ENCODE data around the gene F12.
A peak's percentile ranks its signal among the peaks of the same experiment; 100 is the strongest.
"Not testable (repeated sequence)": the region's sequence is repeated elsewhere in the genome, so short reads cannot be mapped to it uniquely, and the experiment has no call there.

Gene F12

GRCh38 chr5:177390363-177391300 is 18.7 kb downstream of the F12 start:
- peak; percentile 59 to 74 for DNase-seq (ENCODE audit: extremely low read depth in 1 of 2, low read depth in 1 of 2)

- DNase-seq (ENCODE audit: extremely low read depth in 1 of 2, low read depth in 1 of 2): peak in 1 of 2 donors; percentile 53
Observed at GRCh38 chr5:177389241-177390169, 19.9 kb downstream of the F12 start.

- DNase-seq (ENCODE audit: extremely low read depth in 1 of 2, low read depth in 1 of 2): no peak
Observed at GRCh38 chr5:177388521-177389052, 20.8 kb downstream of the F12 start.

GRCh38 chr5:177387405-177387804 is 22.0 kb downstream of the F12 start:
- no peak for DNase-seq (ENCODE audit: extremely low read depth in 1 of 2, low read depth in 1 of 2)

GRCh38 chr5:177386542-177386941 is 22.8 kb downstream of the F12 start:
- no peak for DNase-seq (ENCODE audit: extremely low read depth in 1 of 2, low read depth in 1 of 2)

- DNase-seq (ENCODE audit: extremely low read depth in 1 of 2, low read depth in 1 of 2): no peak
Observed at GRCh38 chr5:177385720-177386119, 23.6 kb downstream of the F12 start.

GRCh38 chr5:177384134-177384533 is 25.2 kb downstream of the F12 start, which contains the start of gene SLC34A1:
Gene SLC34A1 (plus strand): TSS chr5:177384434. CDS start chr5:177385742, 1,308 bp downstream.
- DNase-seq (ENCODE audit: extremely low read depth in 1 of 2, low read depth in 1 of 2): no peak

- no peak for DNase-seq (ENCODE audit: extremely low read depth in 1 of 2, low read depth in 1 of 2)
Observed at GRCh38 chr5:177383181-177383580, 26.2 kb downstream of the F12 start.

GRCh38 chr5:177382423-177383029 is 26.8 kb downstream of the F12 start:
- DNase-seq (ENCODE audit: extremely low read depth in 1 of 2, low read depth in 1 of 2): no peak

GRCh38 chr5:177380805-177381126 is 28.6 kb downstream of the F12 start:
- no peak for DNase-seq (ENCODE audit: extremely low read depth in 1 of 2, low read depth in 1 of 2)

- DNase-seq (ENCODE audit: extremely low read depth in 1 of 2, low read depth in 1 of 2): no peak
Observed at GRCh38 chr5:177378884-177379883, 30.2 kb downstream of the F12 start.

GRCh38 chr5:177377851-177378776 is 31.2 kb downstream of the F12 start:
- DNase-seq (ENCODE audit: extremely low read depth in 1 of 2, low read depth in 1 of 2): no peak

GRCh38 chr5:177376107-177376506 is 33.3 kb downstream of the F12 start:
- no peak for DNase-seq (ENCODE audit: extremely low read depth in 1 of 2, low read depth in 1 of 2)

- not testable (repeated sequence) for DNase-seq (ENCODE audit: extremely low read depth in 1 of 2, low read depth in 1 of 2)
Observed at GRCh38 chr5:177375516-177375915, 33.8 kb downstream of the F12 start.

GRCh38 chr5:177374211-177374610 is 35.2 kb downstream of the F12 start:
- DNase-seq (ENCODE audit: extremely low read depth in 1 of 2, low read depth in 1 of 2): no peak

- no peak for DNase-seq (ENCODE audit: extremely low read depth in 1 of 2, low read depth in 1 of 2)
Observed at GRCh38 chr5:177373806-177374205, 35.6 kb downstream of the F12 start.

- DNase-seq (ENCODE audit: extremely low read depth in 1 of 2, low read depth in 1 of 2): no peak
Observed at GRCh38 chr5:177372910-177373309, 36.5 kb downstream of the F12 start.

- no peak for DNase-seq (ENCODE audit: extremely low read depth in 1 of 2, low read depth in 1 of 2)
Observed at GRCh38 chr5:177372034-177372896, 37.1 kb downstream of the F12 start.

Measured in stimulated activated CD8-positive, alpha-beta memory T cell treated with anti-CD3 and anti-CD28 coated beads, Interleukin-7, amount 100 ng/mL, for 48 hours (primary cell).